GM12872 (cell line): ENCODE data around the gene FRRS1L.

Experiments used
- CTCF ChIP-seq: IDR thresholded peaks from 3 replicates; pipeline ENCODE4 v1.5.1; 2011; ENCODE audit warnings: low read depth, mild to moderate bottlenecking, low read length, moderate library complexity; ENCODE audit not compliant: insufficient read depth

The FRRS1L gene

DNA sequence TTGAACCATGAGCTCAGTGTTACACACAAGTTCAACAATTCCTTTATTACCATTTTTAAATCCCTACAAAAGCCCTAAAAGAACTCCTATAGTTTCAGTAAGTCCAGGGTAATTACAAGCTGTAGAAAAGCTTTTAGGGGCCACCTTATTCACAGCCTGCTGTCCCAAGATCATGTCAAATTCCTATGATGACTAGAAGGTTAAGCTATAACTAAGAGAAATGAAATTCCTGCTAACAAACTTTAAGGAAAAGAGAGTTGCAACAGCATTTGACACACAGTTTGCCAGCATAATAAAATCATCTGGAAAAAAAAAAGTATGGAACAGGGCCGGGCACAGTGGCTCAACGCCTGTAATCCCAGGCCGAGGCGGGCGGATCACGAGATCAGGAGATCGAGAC is 78.8 kb downstream of the FRRS1L start:
- no peak for TF ChIP-seq CTCF

DNA sequence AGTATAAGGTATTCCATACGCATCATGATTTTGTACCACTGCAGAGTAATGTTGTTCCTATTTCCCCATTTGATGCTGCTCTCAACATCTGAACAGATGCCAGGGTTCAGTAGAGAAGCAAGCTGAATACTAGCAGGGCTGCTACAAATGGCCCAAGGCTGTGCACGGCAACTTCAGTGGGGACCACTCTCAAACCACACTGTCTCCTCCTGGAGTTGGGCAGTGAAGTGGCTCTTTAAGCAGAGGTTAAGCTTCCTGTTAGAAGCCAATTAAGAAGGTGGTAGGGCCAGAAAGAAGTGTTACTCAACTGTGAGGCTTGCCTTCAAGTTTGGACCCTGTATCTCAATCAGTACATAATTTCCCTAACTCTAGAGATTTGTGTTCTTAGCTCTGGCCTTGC is 79.3 kb downstream of the FRRS1L start:
- no peak for TF ChIP-seq CTCF

- TF ChIP-seq CTCF, result no peak
Observed at GRCh38 chr9:109086221-109086620, 80.8 kb downstream of the FRRS1L start.

- TF ChIP-seq CTCF, result no peak
Observed at GRCh38 chr9:109085510-109085909, 81.5 kb downstream of the FRRS1L start.

GRCh38 chr9:109083813-109084405 is 83.1 kb downstream of the FRRS1L start:
- no peak for TF ChIP-seq CTCF

DNA sequence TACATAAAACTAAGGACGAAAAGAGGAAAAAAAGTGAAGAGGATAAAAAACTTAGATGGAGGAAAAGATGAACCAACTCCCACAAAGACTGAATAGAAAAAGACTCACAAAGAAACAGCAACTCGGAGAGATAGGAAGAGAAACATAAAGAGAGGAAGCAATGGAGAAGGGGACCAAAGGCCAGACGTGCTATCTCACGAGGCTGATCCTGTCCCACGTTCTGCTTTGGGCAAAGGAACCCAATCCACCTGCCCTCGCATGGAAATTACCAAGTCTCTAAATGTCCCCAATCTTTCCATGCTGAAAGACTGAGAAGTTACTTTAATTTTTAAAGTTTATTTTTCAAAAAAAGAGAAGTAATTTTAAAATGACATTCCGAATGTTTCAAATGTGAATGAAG is 83.9 kb downstream of the FRRS1L start:
- no peak for TF ChIP-seq CTCF

- no peak for TF ChIP-seq CTCF
Observed at GRCh38 chr9:109082091-109082620, 84.9 kb downstream of the FRRS1L start.
